Panc1 (cell line): ENCODE data around the gene CYBA.

Experiments used
- POLR2AphosphoS5 ChIP-seq: IDR thresholded peaks from 2 replicates; pipeline ENCODE4 v1.6.1; 2012; ENCODE audit warnings: mild to moderate bottlenecking, low read depth, low read length, moderate library complexity
- SIN3A ChIP-seq: IDR thresholded peaks from 2 replicates; pipeline ENCODE4 v1.6.1; 2012; ENCODE audit warnings: low read depth, mild to moderate bottlenecking, low read length, moderate library complexity, borderline replicate concordance; ENCODE audit not compliant: insufficient read depth
- TCF7L2 ChIP-seq: IDR thresholded peaks from 2 replicates; pipeline ENCODE4 v1.6.1; 2011; ENCODE audit warnings: mild to moderate bottlenecking, low read depth, low read length, inconsistent platforms
- TF ChIP-seq, protein P1 (sequence below): fragments of 450-650 bp; IDR thresholded peaks from 2 replicates; pipeline ENCODE4 v1.5.1; 2017; ENCODE audit warnings: mild to moderate bottlenecking
- TF ChIP-seq, protein P2 (sequence below), 2 experiments: IDR thresholded peaks; 2 replicates each; pipeline ENCODE4 v1.6.1; 2011 to 2012; ENCODE audit warnings: low read depth in 2 of 2, control low read depth in 1 of 2, low read length in 1 of 2, mild to moderate bottlenecking in 1 of 2, moderate library complexity in 1 of 2; ENCODE audit not compliant: insufficient read depth in 1 of 2

- TF ChIP-seq, protein P1, sequence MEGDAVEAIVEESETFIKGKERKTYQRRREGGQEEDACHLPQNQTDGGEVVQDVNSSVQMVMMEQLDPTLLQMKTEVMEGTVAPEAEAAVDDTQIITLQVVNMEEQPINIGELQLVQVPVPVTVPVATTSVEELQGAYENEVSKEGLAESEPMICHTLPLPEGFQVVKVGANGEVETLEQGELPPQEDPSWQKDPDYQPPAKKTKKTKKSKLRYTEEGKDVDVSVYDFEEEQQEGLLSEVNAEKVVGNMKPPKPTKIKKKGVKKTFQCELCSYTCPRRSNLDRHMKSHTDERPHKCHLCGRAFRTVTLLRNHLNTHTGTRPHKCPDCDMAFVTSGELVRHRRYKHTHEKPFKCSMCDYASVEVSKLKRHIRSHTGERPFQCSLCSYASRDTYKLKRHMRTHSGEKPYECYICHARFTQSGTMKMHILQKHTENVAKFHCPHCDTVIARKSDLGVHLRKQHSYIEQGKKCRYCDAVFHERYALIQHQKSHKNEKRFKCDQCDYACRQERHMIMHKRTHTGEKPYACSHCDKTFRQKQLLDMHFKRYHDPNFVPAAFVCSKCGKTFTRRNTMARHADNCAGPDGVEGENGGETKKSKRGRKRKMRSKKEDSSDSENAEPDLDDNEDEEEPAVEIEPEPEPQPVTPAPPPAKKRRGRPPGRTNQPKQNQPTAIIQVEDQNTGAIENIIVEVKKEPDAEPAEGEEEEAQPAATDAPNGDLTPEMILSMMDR = no peak
- TF ChIP-seq POLR2AphosphoS5 (no peak), TCF7L2 (no peak), SIN3A (no peak)
- TF ChIP-seq, protein P2, sequence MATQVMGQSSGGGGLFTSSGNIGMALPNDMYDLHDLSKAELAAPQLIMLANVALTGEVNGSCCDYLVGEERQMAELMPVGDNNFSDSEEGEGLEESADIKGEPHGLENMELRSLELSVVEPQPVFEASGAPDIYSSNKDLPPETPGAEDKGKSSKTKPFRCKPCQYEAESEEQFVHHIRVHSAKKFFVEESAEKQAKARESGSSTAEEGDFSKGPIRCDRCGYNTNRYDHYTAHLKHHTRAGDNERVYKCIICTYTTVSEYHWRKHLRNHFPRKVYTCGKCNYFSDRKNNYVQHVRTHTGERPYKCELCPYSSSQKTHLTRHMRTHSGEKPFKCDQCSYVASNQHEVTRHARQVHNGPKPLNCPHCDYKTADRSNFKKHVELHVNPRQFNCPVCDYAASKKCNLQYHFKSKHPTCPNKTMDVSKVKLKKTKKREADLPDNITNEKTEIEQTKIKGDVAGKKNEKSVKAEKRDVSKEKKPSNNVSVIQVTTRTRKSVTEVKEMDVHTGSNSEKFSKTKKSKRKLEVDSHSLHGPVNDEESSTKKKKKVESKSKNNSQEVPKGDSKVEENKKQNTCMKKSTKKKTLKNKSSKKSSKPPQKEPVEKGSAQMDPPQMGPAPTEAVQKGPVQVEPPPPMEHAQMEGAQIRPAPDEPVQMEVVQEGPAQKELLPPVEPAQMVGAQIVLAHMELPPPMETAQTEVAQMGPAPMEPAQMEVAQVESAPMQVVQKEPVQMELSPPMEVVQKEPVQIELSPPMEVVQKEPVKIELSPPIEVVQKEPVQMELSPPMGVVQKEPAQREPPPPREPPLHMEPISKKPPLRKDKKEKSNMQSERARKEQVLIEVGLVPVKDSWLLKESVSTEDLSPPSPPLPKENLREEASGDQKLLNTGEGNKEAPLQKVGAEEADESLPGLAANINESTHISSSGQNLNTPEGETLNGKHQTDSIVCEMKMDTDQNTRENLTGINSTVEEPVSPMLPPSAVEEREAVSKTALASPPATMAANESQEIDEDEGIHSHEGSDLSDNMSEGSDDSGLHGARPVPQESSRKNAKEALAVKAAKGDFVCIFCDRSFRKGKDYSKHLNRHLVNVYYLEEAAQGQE (IDR thresholded peaks at IDR 0.05; ENCODE audit: insufficient read depth in 1 of 2, low read depth in 2 of 2, low read length in 1 of 2) = no peak
These were observed 28.7 kb downstream of the CYBA start for GRCh38 chr16:88622125-88622524.
